GM19452 (cell line): ENCODE results near the gene PDE4B.
"Not testable (repeated sequence)": the region's sequence is repeated elsewhere in the genome, so short reads cannot be mapped to it uniquely, and the experiment has no call there.

Experiments
- ATAC-seq: cut with Tn5 transposase; IDR thresholded peaks from one replicate; pipeline ENCODE4 v1.9.1; 2021; ENCODE audit not compliant: unreplicated experiment

The PDE4B gene

GRCh38 chr1:66402194-66402593, 609.5 kb downstream of the PDE4B start:
- ATAC-seq = peak; percentile 85

- no peak for ATAC-seq
Measured at GRCh38 chr1:66403007-66403731, 610.5 kb downstream of the PDE4B start.

DNA sequence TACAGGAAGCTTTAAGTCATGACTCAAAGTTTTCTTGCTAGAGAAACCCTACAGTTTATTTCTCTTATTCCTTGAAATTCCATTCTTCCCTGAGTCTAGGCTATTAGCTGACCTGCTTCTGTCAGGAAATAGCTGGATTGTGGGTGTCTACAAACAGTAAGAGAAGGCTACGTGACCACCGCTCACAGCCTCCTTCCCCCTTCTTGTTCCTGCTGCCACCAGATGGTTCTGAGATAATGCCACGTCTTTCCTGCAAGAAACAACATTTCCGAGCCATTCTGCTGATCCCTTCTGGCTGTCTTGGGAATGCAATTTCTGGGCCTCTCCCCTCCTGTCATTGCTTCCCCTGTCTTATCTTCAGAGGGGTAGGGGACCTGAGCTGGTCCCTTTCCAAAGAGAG, 612.4 kb downstream of the PDE4B start:
- no peak for ATAC-seq

DNA sequence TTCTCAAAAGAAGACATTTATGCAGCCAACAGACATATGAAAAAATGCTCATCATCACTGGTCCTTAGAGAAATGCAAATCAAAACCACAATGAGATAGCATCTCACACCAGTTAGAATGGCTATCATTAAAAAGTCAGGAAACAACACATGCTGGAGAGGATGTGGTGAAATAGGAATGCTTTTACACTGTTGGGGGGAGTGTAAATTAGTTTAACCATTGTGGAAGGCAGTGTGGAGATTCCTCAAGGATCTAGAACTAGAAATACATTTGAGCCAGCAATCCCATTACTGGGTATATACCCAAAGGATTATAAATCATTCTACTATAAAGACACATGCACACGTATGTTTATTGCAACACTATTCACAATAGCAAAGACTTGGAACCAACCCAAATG, 618.8 kb downstream of the PDE4B start:
- ATAC-seq = not testable (repeated sequence)

GRCh38 chr1:66412704-66413103, 620.0 kb downstream of the PDE4B start:
- no peak for ATAC-seq

- ATAC-seq = no peak
Measured at GRCh38 chr1:66413136-66413837, 620.6 kb downstream of the PDE4B start.

- ATAC-seq = no peak
Measured at GRCh38 chr1:66413838-66414175, 621.1 kb downstream of the PDE4B start.

- ATAC-seq = no peak
Measured at GRCh38 chr1:66415281-66415680, 622.6 kb downstream of the PDE4B start.

- no peak for ATAC-seq
Measured at GRCh38 chr1:66415866-66416265, 623.2 kb downstream of the PDE4B start.

- ATAC-seq = no peak
Measured at GRCh38 chr1:66416295-66416694, 623.6 kb downstream of the PDE4B start.

DNA sequence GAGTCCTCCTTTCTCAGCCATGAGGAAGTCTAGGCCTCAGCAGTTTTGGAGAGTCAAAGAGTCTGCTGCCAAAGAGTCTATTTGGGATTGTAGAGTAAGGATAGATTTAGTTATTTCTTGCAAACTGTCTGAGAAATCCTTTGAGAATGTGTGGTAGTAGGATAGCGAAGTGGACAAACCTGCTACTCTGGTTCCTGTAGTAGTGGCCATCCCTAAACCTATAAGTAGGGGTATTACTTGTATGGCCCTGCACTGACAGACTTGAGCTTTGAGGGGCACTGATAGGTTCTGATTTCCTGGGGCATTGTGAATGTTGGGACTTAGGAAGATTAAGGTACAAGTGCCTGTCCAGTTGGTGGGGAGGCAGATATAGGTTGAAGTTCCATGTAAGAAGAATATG, 625.3 kb downstream of the PDE4B start:
- no peak for ATAC-seq

DNA sequence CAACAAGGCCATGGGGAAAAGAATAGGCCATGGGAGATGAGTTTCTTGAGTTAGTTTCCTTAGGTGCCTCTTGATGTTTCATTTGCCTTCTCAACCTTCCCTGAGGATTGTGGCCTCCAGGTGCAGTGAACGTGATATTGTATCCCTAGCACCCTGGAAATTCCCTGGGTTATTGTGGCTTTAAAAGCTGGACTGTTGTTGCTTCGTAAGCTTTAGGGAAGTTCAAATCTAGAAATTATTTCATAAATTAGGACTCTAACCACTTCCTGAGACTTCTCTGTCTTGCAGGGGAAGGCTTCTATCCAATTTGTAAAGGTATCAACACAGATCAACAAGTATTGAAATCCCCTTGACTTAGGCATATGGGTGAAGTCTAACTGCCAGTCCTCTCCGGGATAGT, 627.5 kb downstream of the PDE4B start:
- ATAC-seq = not testable (repeated sequence)

GRCh38 chr1:66420906-66421305, 628.2 kb downstream of the PDE4B start:
- not testable (repeated sequence) for ATAC-seq

GRCh38 chr1:66422804-66423203, 630.1 kb downstream of the PDE4B start:
- no peak for ATAC-seq
